ENCODE data around the gene PPFIBP2.

DNA sequence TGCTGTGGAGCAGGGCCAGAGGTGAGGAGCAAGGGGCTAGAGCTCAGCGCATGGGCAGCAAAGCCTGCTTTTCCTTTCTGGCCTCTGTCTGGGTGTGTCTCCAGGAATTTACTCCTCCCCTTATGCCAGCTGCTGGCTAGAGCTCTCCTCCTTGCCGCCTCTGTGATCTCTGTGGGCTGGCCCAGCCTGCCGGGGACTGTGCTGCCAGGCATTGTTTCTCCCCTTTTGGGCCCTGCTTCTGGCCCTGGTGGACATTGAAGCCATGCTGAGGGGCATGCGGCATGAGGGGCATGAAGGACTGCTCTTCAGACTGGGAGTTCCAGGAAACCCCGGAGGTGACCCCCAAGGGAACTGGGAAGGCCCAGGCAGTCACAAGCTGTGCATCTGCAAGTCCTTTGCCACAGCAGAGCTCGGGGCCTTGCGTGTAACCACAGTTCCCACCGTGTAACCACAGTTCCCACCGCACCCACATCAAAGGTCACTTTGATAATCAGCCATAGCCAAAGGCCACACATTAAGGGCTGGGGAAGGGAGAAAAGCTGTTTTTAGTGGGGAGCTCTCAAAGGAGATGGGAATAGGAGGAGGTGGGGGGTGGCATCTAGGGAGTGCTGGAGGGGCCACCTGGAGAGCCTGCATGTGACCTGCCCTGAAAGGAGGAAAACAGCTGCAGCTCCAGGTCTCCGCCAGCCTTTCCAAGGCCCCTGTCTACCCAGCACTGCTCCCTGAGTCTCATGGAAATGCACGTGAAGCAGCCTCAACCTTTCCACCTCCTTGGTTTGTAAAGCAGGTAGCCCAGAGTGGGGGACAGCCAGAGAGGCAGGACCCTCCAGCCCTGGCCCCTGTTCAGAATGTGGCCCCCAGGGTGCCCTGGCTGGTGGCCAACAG, 62.3 kb downstream of the PPFIBP2 start:
- TF ChIP-seq YY1 (IDR thresholded peaks at IDR 0.05; ENCODE audit: insufficient read depth, insufficient read length) (no peak), ZNF274 (IDR thresholded peaks at IDR 0.05; ENCODE audit: low read depth, low read length) (no peak), SUZ12 (IDR thresholded peaks at IDR 0.05; ENCODE audit: extremely low read depth, insufficient read depth, insufficient read length) (no peak)

All from NT2/D1 (cell line).